HepG2 (cell line): ENCODE measurements around the gene ILDR2. TPM values are rescaled to one million over a fixed set of nuclear protein-coding genes. Genes with fewer than 3 reads are reported as not detected.
A peak's percentile ranks its signal among the peaks of the same experiment; 100 is the strongest.

Experiments used
- ATF7 ChIP-seq, 2 experiments: fragments of 450-650 bp in 1 of 2; sonication (generic) in 1 of 2; formaldehyde crosslinking in 1 of 2; IDR thresholded peaks; 2 replicates each; pipeline versions ENCODE4 v1.4.0 to v1.6.1; 2016 to 2020; ENCODE audit warnings: antibody characterized with exemption in 1 of 2, mild to moderate bottlenecking in 1 of 2, missing genetic modification reagents in 1 of 2
- CHD4 ChIP-seq: fragments of 200-600 bp; sonication (generic); IDR thresholded peaks from 2 replicates; pipeline ENCODE4 v1.7.0; 2017; ENCODE audit warnings: mild to moderate bottlenecking, low read length, borderline replicate concordance
- FOXO1 ChIP-seq: sonication (generic); formaldehyde crosslinking; IDR thresholded peaks from 2 replicates; pipeline ENCODE4 v1.4.0; 2020; ENCODE audit warnings: missing genetic modification reagents
- GFI1 ChIP-seq: sonication (generic); formaldehyde crosslinking; IDR thresholded peaks from 2 replicates; pipeline ENCODE4 v1.5.0; 2020; ENCODE audit warnings: missing genetic modification reagents, mild to moderate bottlenecking, borderline replicate concordance
- HMG20A ChIP-seq: IDR thresholded peaks from 2 replicates; pipeline ENCODE4 v1.6.1; 2016; ENCODE audit warnings: borderline replicate concordance
- KMT2A ChIP-seq: sonication (generic); formaldehyde crosslinking; IDR thresholded peaks from 2 replicates; pipeline ENCODE4 v1.4.0; 2020; ENCODE audit warnings: missing genetic modification reagents
- MEIS1 ChIP-seq: sonication (generic); formaldehyde crosslinking; IDR thresholded peaks from 2 replicates; pipeline ENCODE4 v1.9.0; 2021; ENCODE audit warnings: mild to moderate bottlenecking, missing genetic modification reagents, moderate library complexity, borderline replicate concordance
- PHB2 ChIP-seq: fragments of 450-650 bp; IDR thresholded peaks from 2 replicates; pipeline ENCODE4 v1.6.1; 2018; ENCODE audit not compliant: partially characterized antibody
- RCOR2 ChIP-seq: IDR thresholded peaks from 2 replicates; pipeline ENCODE4 v1.6.1; 2016; ENCODE audit warnings: missing biosample characterization, missing genetic modification reagents
- RNF2 ChIP-seq: fragments of 450-650 bp; conservative IDR thresholded peaks from 2 replicates; pipeline ENCODE4 v1.6.1; 2016; ENCODE audit warnings: low read depth
- SP2 ChIP-seq: sonication (generic); formaldehyde crosslinking; IDR thresholded peaks from 2 replicates; pipeline ENCODE4 v1.5.1; 2020; ENCODE audit warnings: mild to moderate bottlenecking, missing genetic modification reagents
- STAT5B ChIP-seq: sonication (generic); formaldehyde crosslinking; IDR thresholded peaks from 2 replicates; pipeline ENCODE4 v1.4.0; 2020; ENCODE audit warnings: missing genetic modification reagents
- ZNF335 ChIP-seq: sonication (generic); formaldehyde crosslinking; IDR thresholded peaks from 2 replicates; pipeline ENCODE4 v1.4.0; 2020; ENCODE audit warnings: missing genetic modification reagents
- ZNF724P ChIP-seq: sonication (generic); formaldehyde crosslinking; IDR thresholded peaks from 2 replicates; pipeline ENCODE4 v1.8.0; 2022; ENCODE audit warnings: missing genetic modification reagents, borderline replicate concordance
- ZSCAN29 ChIP-seq: sonication (generic); formaldehyde crosslinking; conservative IDR thresholded peaks from 2 replicates; pipeline ENCODE4 v1.4.0; 2020; ENCODE audit warnings: mild to moderate bottlenecking, missing genetic modification reagents
- polyA plus RNA-seq, 8 experiments: library from polyadenylated mRNA; depleted of rRNA in 3 of 8; stranded (reverse) in 7 of 8; unstranded in 1 of 8; fragments of >200 nt; fragmentation: Illumina TruSeq in 4 of 8; extraction: Trizol in 4 of 8; gene quantifications; 2 replicates each; pipeline versions ENCODE4 v1.2.1 to v1.2.3, GENCODE V29; 2011 to 2016; ENCODE audit warnings: low read depth in 4 of 8, missing spikeins in 1 of 8, mixed read lengths in 1 of 8; ENCODE audit not compliant: insufficient read depth in 1 of 8
- total RNA-seq, 5 experiments: library from RNA; depleted of rRNA; stranded (reverse); fragments of >200 nt; fragmentation: Illumina TruSeq; extraction: Trizol; gene quantifications; 2 replicates each; pipeline ENCODE4 v1.2.3, GENCODE V29; 2016; ENCODE audit warnings: low read depth in 1 of 5
- TF ChIP-seq, protein P1 (sequence below): sonication (generic); formaldehyde crosslinking; IDR thresholded peaks from 2 replicates; pipeline ENCODE4; 2020; ENCODE audit warnings: missing genetic modification reagents, mild to moderate bottlenecking, borderline replicate concordance
- TF ChIP-seq, protein P2 (sequence below): sonication (generic); formaldehyde crosslinking; IDR thresholded peaks from 2 replicates; pipeline ENCODE4 v1.4.0; 2020; ENCODE audit warnings: missing genetic modification reagents
- TF ChIP-seq, protein P3 (sequence below): sonication (generic); formaldehyde crosslinking; IDR thresholded peaks from 2 replicates; pipeline ENCODE4 v1.8.1; 2023; ENCODE audit warnings: mild to moderate bottlenecking, moderate library complexity, missing genetic modification reagents

ILDR2 gene
- total and polyA plus RNA-seq, 2 of the 13 experiments (the other 11 are each of a cell fraction or from before 2014, with no cell fraction given) = 0.04 TPM; not detected in 1

DNA sequence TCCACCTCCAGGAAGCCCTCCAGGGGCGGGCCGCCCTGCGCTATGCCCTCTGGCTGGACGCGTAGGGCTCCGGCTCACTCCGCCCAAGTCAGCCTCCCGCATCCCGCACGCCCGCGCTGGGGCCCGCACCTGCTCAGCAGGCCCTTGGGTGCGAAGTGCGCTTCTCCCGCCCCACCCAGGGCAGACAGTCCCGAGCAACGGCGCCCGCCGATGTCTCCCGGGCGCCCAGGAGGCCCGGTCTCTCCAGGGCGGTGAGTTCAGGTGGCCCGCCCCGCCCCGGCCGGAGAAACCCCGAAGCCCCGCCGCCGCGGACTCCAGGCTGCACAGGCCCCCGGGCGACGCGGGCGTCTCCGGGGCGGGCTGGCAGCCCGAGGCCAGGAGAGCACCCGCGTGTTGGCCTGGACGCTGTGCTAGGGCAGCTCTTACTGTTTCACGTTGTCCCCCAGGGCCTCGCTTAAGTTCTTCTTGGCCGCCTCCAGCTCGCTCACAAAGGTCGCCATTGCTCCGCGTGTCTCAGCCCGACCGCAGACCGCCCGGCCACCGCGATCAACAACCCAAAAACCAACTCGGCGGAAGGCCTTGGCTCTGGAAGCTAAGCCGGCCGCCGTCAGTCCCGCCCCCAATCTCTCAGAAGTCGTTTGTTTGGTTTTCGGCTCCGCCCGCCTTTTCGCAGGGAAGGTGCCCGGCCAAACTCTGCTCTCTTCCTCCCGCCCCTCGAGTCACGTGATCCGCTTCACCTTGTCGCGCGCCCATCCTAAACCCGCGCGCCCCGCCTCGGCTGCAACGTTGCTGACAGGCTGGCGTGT lies 99.4 kb downstream of the ILDR2 start, which contains the start of gene TADA1 (continued):
- TF ChIP-seq, protein P1, sequence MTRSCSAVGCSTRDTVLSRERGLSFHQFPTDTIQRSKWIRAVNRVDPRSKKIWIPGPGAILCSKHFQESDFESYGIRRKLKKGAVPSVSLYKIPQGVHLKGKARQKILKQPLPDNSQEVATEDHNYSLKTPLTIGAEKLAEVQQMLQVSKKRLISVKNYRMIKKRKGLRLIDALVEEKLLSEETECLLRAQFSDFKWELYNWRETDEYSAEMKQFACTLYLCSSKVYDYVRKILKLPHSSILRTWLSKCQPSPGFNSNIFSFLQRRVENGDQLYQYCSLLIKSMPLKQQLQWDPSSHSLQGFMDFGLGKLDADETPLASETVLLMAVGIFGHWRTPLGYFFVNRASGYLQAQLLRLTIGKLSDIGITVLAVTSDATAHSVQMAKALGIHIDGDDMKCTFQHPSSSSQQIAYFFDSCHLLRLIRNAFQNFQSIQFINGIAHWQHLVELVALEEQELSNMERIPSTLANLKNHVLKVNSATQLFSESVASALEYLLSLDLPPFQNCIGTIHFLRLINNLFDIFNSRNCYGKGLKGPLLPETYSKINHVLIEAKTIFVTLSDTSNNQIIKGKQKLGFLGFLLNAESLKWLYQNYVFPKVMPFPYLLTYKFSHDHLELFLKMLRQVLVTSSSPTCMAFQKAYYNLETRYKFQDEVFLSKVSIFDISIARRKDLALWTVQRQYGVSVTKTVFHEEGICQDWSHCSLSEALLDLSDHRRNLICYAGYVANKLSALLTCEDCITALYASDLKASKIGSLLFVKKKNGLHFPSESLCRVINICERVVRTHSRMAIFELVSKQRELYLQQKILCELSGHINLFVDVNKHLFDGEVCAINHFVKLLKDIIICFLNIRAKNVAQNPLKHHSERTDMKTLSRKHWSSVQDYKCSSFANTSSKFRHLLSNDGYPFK = peak; percentile 38; the same call in 1 of the 2 replicates
- TF ChIP-seq ATF7 (IDR thresholded peaks at IDR 0.05) (no peak), ATF7 (CRISPR knock-in tag; IDR thresholded peaks at IDR 0.05) (no peak), PHB2 (no peak), ZSCAN29 (CRISPR knock-in tag) (no peak), ZNF724P (CRISPR knock-in tag) (no peak), RCOR2 (CRISPR knock-in tag) (0 out of 2 replicates have a peak, but pooled peaks have one; percentile 23), MEIS1 (CRISPR knock-in tag) (peak; percentile 58; the same call in 1 of the 2 replicates), KMT2A (CRISPR knock-in tag) (peak; percentile 39; the same call in 1 of the 2 replicates), CHD4 (peak; percentile 0; the same call in 1 of the 2 replicates), STAT5B (CRISPR knock-in tag) (no peak), FOXO1 (CRISPR knock-in tag) (peak; percentile 50), HMG20A (CRISPR knock-in tag) (no peak; the same call in 1 of the 2 replicates), ZNF335 (CRISPR knock-in tag) (peak; percentile 69; the same call in 1 of the 2 replicates), SP2 (CRISPR knock-in tag) (no peak), RNF2 (no peak; the same call in 1 of the 2 replicates), GFI1 (CRISPR knock-in tag) (no peak)
- TF ChIP-seq, protein P2, sequence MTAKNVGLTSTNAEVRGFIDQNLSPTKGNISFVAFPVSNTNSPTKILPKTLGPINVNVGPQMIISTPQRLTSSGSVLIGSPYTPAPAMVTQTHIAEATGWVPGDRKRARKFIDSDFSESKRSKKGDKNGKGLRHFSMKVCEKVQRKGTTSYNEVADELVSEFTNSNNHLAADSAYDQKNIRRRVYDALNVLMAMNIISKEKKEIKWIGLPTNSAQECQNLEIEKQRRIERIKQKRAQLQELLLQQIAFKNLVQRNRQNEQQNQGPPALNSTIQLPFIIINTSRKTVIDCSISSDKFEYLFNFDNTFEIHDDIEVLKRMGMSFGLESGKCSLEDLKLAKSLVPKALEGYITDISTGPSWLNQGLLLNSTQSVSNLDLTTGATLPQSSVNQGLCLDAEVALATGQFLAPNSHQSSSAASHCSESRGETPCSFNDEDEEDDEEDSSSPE (CRISPR knock-in tag) = peak; percentile 94
- TF ChIP-seq, protein P3, sequence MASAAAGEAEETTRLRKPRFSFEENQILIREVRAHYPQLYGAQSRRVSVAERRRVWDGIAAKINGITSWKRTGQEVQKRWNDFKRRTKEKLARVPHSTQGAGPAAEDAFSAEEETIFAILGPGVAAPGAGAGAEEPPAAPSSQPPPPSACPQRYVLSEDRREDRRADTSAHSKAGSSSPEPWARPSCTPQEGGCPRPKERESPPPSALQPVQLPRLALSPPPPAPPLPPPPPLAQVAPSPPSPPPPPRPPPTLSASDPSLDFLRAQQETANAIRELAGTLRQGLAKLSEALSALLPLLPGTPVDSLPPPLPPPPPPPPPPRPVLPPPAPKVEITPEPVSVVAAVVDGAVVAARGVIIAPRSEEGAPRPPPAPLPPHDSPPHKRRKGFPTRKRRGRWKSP (CRISPR knock-in tag) = 0 out of 2 replicates have a peak, but pooled peaks have one; percentile 38
